SK-N-SH (cell line): ENCODE measurements around the gene SPATA13.

Source experiments
- CTCF ChIP-seq: fragments of 200-600 bp; sonication (generic); IDR thresholded peaks from 2 replicates; pipeline ENCODE4 v1.6.1; 2017; ENCODE audit warnings: antibody characterized with exemption, mild to moderate bottlenecking, moderate library complexity
- POLR2AphosphoS5 ChIP-seq: IDR thresholded peaks from 2 replicates; pipeline ENCODE4 v1.6.1; 2012; ENCODE audit warnings: low read depth, low read length
- REST ChIP-seq: IDR thresholded peaks from 2 replicates; pipeline ENCODE4 v1.6.1; 2012; ENCODE audit warnings: mild to moderate bottlenecking, low read depth, low read length, moderate library complexity
- SIN3A ChIP-seq: IDR thresholded peaks from 2 replicates; pipeline ENCODE4 v1.6.1; 2012; ENCODE audit warnings: low read depth, mild to moderate bottlenecking, low read length, moderate library complexity, borderline replicate concordance
- TAF1 ChIP-seq: IDR thresholded peaks from 2 replicates; pipeline ENCODE4 v1.6.1; 2012; ENCODE audit warnings: low read depth, mild to moderate bottlenecking, low read length, moderate library complexity, borderline replicate concordance
- TF ChIP-seq, protein P1 (sequence below): IDR thresholded peaks from 2 replicates; pipeline ENCODE4 v1.4.0; 2012; ENCODE audit warnings: low read depth

DNA sequence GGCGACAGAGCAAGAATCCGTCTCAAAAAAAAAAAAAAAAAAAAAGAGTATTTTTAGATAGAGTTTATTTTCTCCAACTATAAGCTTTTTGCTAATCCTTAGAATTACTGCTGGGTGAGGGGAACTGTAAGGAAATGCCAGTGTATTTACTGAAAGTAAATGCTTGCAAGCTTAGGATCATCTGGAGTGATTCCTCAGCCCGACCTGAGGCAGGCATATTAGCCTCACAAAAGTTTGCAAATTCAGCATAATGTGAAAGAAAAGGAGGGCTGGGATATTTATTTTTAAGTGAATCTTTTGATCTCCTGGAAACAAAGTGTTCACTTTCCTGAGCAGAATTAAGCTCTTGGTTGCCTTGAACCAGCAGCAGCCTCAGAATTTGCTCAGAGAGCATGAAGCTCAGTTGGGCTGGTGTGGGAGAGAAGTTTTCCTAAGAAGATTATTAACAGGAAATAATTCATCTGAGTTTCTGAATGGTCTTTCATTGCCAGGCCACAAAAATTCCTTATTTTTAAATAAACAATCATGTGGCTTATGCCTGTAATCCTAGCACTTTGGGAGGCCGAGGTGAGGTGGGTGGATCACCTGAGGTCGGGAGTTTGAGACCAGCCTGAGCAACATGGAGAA lies 24.7 kb upstream of the SPATA13 start:
- TF ChIP-seq SIN3A (no peak), CTCF (no peak), TAF1 (no peak), POLR2AphosphoS5 (no peak), REST (no peak)
- TF ChIP-seq, protein P1, sequence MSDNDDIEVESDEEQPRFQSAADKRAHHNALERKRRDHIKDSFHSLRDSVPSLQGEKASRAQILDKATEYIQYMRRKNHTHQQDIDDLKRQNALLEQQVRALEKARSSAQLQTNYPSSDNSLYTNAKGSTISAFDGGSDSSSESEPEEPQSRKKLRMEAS: no peak
